HepG2 (cell line): ENCODE data around the gene TRAPPC10. TPM values are rescaled to one million over a fixed set of nuclear protein-coding genes. Genes with fewer than 3 reads are reported as not detected.

Experiments
- ATAC-seq: fragments of 200-7000 bp; cut with Tn5 transposase; 3 replicates; pipeline ENCODE4 v1.9.1; 2020; ENCODE audit warnings: mild to moderate bottlenecking, moderate library complexity
- BruUV-seq: library from RNA; stranded (reverse); fragments of 400-500 nt; replicated peaks from 2 replicates; lab custom pipeline; 2021; lab: Mats Ljungman, UMichigan
- CTCF ChIA-PET: fragments of 300-600 bp; formaldehyde crosslinking; extraction: SDS; loops from one replicate; lab custom pipeline; 2021; ENCODE audit warnings: low total read pairs, inconsistent platforms, low intra/inter-chr PET ratio; lab: Yijun Ruan, JAX
- POLR2A ChIA-PET: fragments of 350-600 bp; sonication (Branson Sonifier 250); formaldehyde crosslinking; loops from one replicate; lab custom pipeline; 2020; ENCODE audit warnings: antibody characterized with exemption, inconsistent platforms; lab: Yijun Ruan, JAX
- DNase-seq: peaks from one replicate; pipeline ENCODE4 v3.0.0-alpha.2; 2015; ENCODE audit warnings: low spot score
- FAIRE-seq: peaks from 3 replicates; lab custom pipeline; 2011; peaks lifted over from hg19 to GRCh38; lab: Jason Lieb, UNC
- H2AFZ ChIP-seq: one replicate; pipeline ENCODE4 v1.6.1; 2011; ENCODE audit warnings: low read length, inconsistent platforms
- H3K27ac ChIP-seq: fragments of 300-600 bp; 3 replicates; pipeline ENCODE4 v1.8.0; 2011; ENCODE audit warnings: mixed run types, mild to moderate bottlenecking, mixed read lengths, low read length, inconsistent platforms; ENCODE audit not compliant: insufficient read depth; ENCODE audit errors: extremely low read length
- H3K27me3 ChIP-seq, 2 experiments: fragments of 200-600 bp in 1 of 2; 2 replicates in 1 of 2; 3 replicates in 1 of 2; pipeline versions ENCODE4 v1.6.0 to v1.8.0; 2011; ENCODE audit warnings: low read length in 2 of 2, mild to moderate bottlenecking in 2 of 2, moderate library complexity in 2 of 2, inconsistent platforms in 1 of 2; ENCODE audit not compliant: insufficient read depth in 2 of 2, control insufficient read depth in 1 of 2
- H3K36me3 ChIP-seq, 2 experiments: fragments of 200-600 bp in 1 of 2; replicated peaks in 1 of 2; 2 replicates in 1 of 2; 3 replicates in 1 of 2; pipeline versions ENCODE4 v1.5.1 to v1.8.0; 2011; ENCODE audit warnings: low read length in 2 of 2, inconsistent platforms in 1 of 2; ENCODE audit not compliant: insufficient read depth in 2 of 2, control insufficient read depth in 1 of 2
- H3K4me1 ChIP-seq: 2 replicates; pipeline ENCODE4 v1.5.1; 2012; ENCODE audit warnings: low read length, inconsistent platforms; ENCODE audit not compliant: insufficient read depth
- H3K4me2 ChIP-seq: 2 replicates; pipeline ENCODE4 v1.6.0; 2011; ENCODE audit warnings: low read depth, low read length, inconsistent platforms
- H3K4me3 ChIP-seq, 3 experiments: fragments of 200-600 bp in 1 of 3; sonication (generic), shearing (Covaris generic) in 1 of 3; replicated peaks in 1 of 3; 2 replicates each; pipeline ENCODE4 v1.5.1; 2011 to 2016; ENCODE audit warnings: low read length in 3 of 3, inconsistent platforms in 2 of 3, low read depth in 2 of 3, mild to moderate bottlenecking in 2 of 3, control low read depth in 1 of 3, mixed read lengths in 1 of 3; ENCODE audit not compliant: insufficient read depth in 1 of 3
- H3K79me2 ChIP-seq: one replicate; pipeline ENCODE4 v1.6.1; 2011; ENCODE audit warnings: low read length, inconsistent platforms; ENCODE audit not compliant: insufficient read depth
- H3K9ac ChIP-seq: 2 replicates; pipeline ENCODE4 v1.6.0; 2011; ENCODE audit warnings: mild to moderate bottlenecking, low read depth, low read length, inconsistent platforms; ENCODE audit not compliant: insufficient read depth
- H3K9me3 ChIP-seq: 2 replicates; pipeline ENCODE4 v1.5.1; 2012; ENCODE audit warnings: mild to moderate bottlenecking, low read length
- H4K20me1 ChIP-seq: 2 replicates; pipeline ENCODE4 v1.6.0; 2011; ENCODE audit warnings: inconsistent platforms, mild to moderate bottlenecking, low read length, moderate library complexity; ENCODE audit not compliant: insufficient read depth
- CREB1 ChIP-seq, 2 experiments: fragments of 450-650 bp in 1 of 2; IDR thresholded peaks; 2 replicates each; pipeline ENCODE4 v1.6.1; 2016 to 2017; ENCODE audit warnings: control low read depth in 1 of 2, mild to moderate bottlenecking in 1 of 2, missing compliant biosample characterization in 1 of 2, missing genetic modification characterization in 1 of 2
- EZH2 ChIP-seq: conservative IDR thresholded peaks from 2 replicates; pipeline ENCODE4 v1.6.1; 2012; ENCODE audit warnings: mild to moderate bottlenecking, low read depth, low read length, moderate library complexity
- FOSL2 ChIP-seq: sonication (generic); formaldehyde crosslinking; IDR thresholded peaks from 2 replicates; pipeline ENCODE4 v1.4.0; 2020; ENCODE audit warnings: missing genetic modification reagents
- GATA4 ChIP-seq: sonication (generic); IDR thresholded peaks from 2 replicates; pipeline ENCODE4 v1.6.1; 2016; ENCODE audit warnings: antibody characterized with exemption, low read depth, borderline replicate concordance
- GATAD1 ChIP-seq: IDR thresholded peaks from 2 replicates; pipeline ENCODE4 v1.6.1; 2016; ENCODE audit warnings: missing genetic modification reagents, missing compliant biosample characterization
- MAF1 ChIP-seq: sonication (generic); formaldehyde crosslinking; IDR thresholded peaks from 2 replicates; pipeline ENCODE4 v1.5.0; 2020; ENCODE audit warnings: missing genetic modification reagents, borderline replicate concordance
- PAF1 ChIP-seq: IDR thresholded peaks from 2 replicates; pipeline ENCODE4 v1.6.1; 2016; ENCODE audit warnings: missing genetic modification reagents, missing compliant biosample characterization
- PHF21A ChIP-seq: sonication (generic); formaldehyde crosslinking; IDR thresholded peaks from 2 replicates; pipeline ENCODE4 v1.5.0; 2020; ENCODE audit warnings: mild to moderate bottlenecking, missing genetic modification reagents
- ZBTB4 ChIP-seq: sonication (generic); formaldehyde crosslinking; IDR thresholded peaks from 2 replicates; pipeline ENCODE4 v1.4.0; 2020; ENCODE audit warnings: missing genetic modification reagents, mild to moderate bottlenecking, borderline replicate concordance
- ZNF256 ChIP-seq: sonication (generic); formaldehyde crosslinking; conservative IDR thresholded peaks from 2 replicates; pipeline ENCODE4 v1.4.0; 2020; ENCODE audit warnings: missing genetic modification reagents
- ZNF567 ChIP-seq: sonication (generic); formaldehyde crosslinking; IDR thresholded peaks from 2 replicates; pipeline ENCODE4 v1.8.1; 2023; ENCODE audit warnings: mild to moderate bottlenecking, missing genetic modification reagents, borderline replicate concordance
- ZNF770 ChIP-seq: sonication (generic); formaldehyde crosslinking; IDR thresholded peaks from 2 replicates; pipeline ENCODE4 v1.5.0; 2020; ENCODE audit warnings: mild to moderate bottlenecking, missing genetic modification reagents
- WGBS: methylation state at CpG from one replicate; pipeline ENCODE4 v1.1.6; 2017; ENCODE audit warnings: low lambda C conversion rate; 5-methylcytosine and 5-hydroxymethylcytosine counted together
- in situ Hi-C: cut with HindIII; loops from 2 replicates; pipeline ENCODE4 v1.10.0; 2017; ENCODE audit warnings: low pct_unique_long_range_greater_than_20kb; ENCODE audit not compliant: extremely low pct_ligation_motif_present
- intact Hi-C: fragments of 100-400 bp; cut with micrococcal nuclease; formaldehyde crosslinking; loops from one replicate; pipeline ENCODE4 v1.10.0; 2022; ENCODE audit not compliant: unreplicated experiment
- polyA plus RNA-seq, 8 experiments: library from polyadenylated mRNA; depleted of rRNA in 3 of 8; stranded (reverse) in 7 of 8; unstranded in 1 of 8; fragments of >200 nt; fragmentation: Illumina TruSeq in 4 of 8; extraction: Trizol in 4 of 8; gene quantifications; 2 replicates each; pipeline versions ENCODE4 v1.2.1 to v1.2.3, GENCODE V29; 2011 to 2016; ENCODE audit warnings: low read depth in 4 of 8, missing spikeins in 1 of 8, mixed read lengths in 1 of 8; ENCODE audit not compliant: insufficient read depth in 1 of 8
- total RNA-seq, 5 experiments: library from RNA; depleted of rRNA; stranded (reverse); fragments of >200 nt; fragmentation: Illumina TruSeq; extraction: Trizol; gene quantifications; 2 replicates each; pipeline ENCODE4 v1.2.3, GENCODE V29; 2016; ENCODE audit warnings: low read depth in 1 of 5

Gene TRAPPC10
- total and polyA plus RNA-seq, 2 of the 13 experiments (the other 11 are each of a cell fraction or from before 2014, with no cell fraction given), result 10.6 to 16.5 TPM

- no peak for FAIRE-seq
- BruUV-seq, result no TSS peak
- POLR2A ChIA-PET, result no interaction called here
- Histone ChIP-seq H2AFZ (no peak overlapping the region), H3K9ac (no peak overlapping the region), H3K36me3 (no peaks in the 10 kb centered on the region), H3K27me3 (peaks cover 0 to 4% of the 10 kb centered on the region in 2 experiments; a peak in 3 of 5 replicates), H3K4me3 (no peak overlapping the region), H3K4me2 (peak overlapping the region; percentile 15; the same call in 1 of the 2 replicates), H3K9me3 (no peaks in the 10 kb centered on the region), H3K27ac (no peak overlapping the region), H3K4me1 (peaks cover 28% of the 10 kb centered on the region), H3K79me2 (no peaks in the 10 kb centered on the region), H4K20me1 (no peaks in the 10 kb centered on the region)
- in situ Hi-C loops (no loop called here), intact Hi-C loops (no loop called here)
- ATAC-seq, result no peak
- CTCF ChIA-PET, result no interaction called here
- WGBS, result 33% methylated on average over 9 of the region's 9 CpGs
- peak; percentile 39; the same call in 1 of the 2 replicates for TF ChIP-seq CREB1 (IDR thresholded peaks at IDR 0.05)
- no peak for TF ChIP-seq CREB1 (CRISPR knock-in tag; IDR thresholded peaks at IDR 0.05)
- no peak for TF ChIP-seq GATAD1
- DNase-seq, result no peak
Measured at GRCh38 chr21:44005593-44005992, 6.5 kb upstream of the TRAPPC10 start.

- WGBS, result 4% methylated on average over 9 of the region's 9 CpGs
- no peaks in the 10 kb centered on the region for H3K9me3 ChIP-seq
- peak overlapping the region; percentile 15; the same call in 1 of the 2 replicates for H3K4me2 ChIP-seq
- H3K4me1 ChIP-seq, result peaks cover 34% of the 10 kb centered on the region
- no peak overlapping the region for H3K4me3 ChIP-seq
- TF ChIP-seq ZBTB4 (no peak), EZH2 (no peak), ZNF256 (no peak), GATA4 (no peak), PAF1 (CRISPR knock-in tag) (no peak), FOSL2 (CRISPR knock-in tag) (0 out of 2 replicates have a peak, but pooled peaks have one; percentile 17), MAF1 (CRISPR knock-in tag) (no peak), ZNF567 (CRISPR knock-in tag) (no peak), PHF21A (no peak), ZNF770 (peak; percentile 90)
- H3K79me2 ChIP-seq, result peaks cover 3% of the 10 kb centered on the region
- peaks cover 0 to 4% of the 10 kb centered on the region in 2 experiments; a peak in 2 of 5 replicates for H3K27me3 ChIP-seq
- ATAC-seq (peak; percentile 38; the same call in 2 of the 3 replicates), DNase-seq (no peak), FAIRE-seq (no peak)
- in situ Hi-C loops, result no loop called here
- H3K36me3 ChIP-seq, result no peaks in the 10 kb centered on the region
- intact Hi-C loops, result no loop called here
- POLR2A ChIA-PET, result no interaction called here
- H3K9ac ChIP-seq, result no peak overlapping the region
- CTCF ChIA-PET, result no interaction called here
- no peaks in the 10 kb centered on the region for H4K20me1 ChIP-seq
- no peak overlapping the region for H3K27ac ChIP-seq
- no peak overlapping the region for H2AFZ ChIP-seq
- no TSS peak for BruUV-seq
Measured at GRCh38 chr21:44006017-44006619, 6.0 kb upstream of the TRAPPC10 start.
